ENCODE results near the gene C3orf52. TPM values are rescaled to one million over a fixed set of nuclear protein-coding genes. Genes with fewer than 3 reads are reported as not detected.

The C3orf52 gene
- total and polyA plus RNA-seq, 10 of the 15 experiments (the other 5 are each of a cell fraction or from before 2014, with no cell fraction given): 0.15 to 1.9 (median 0.73) TPM

GRCh38 chr3:112119962-112120836 lies 34.0 kb downstream of the C3orf52 start (continued):
- no peak for TF ChIP-seq IRF5 (IDR thresholded peaks at IDR 0.05; ENCODE audit: borderline replicate concordance)
- peak; percentile 52; the same call in 1 of the 2 replicates for TF ChIP-seq RELB (IDR thresholded peaks at IDR 0.05; ENCODE audit: low read depth)
- TF ChIP-seq FOXM1 (IDR thresholded peaks at IDR 0.05; ENCODE audit: low read depth, low read length): peak; percentile 73; the same call in 1 of the 2 replicates
- TF ChIP-seq LARP7 (IDR thresholded peaks at IDR 0.05): no peak
- no peak for TF ChIP-seq POLR2A (IDR thresholded peaks at IDR 0.05; ENCODE audit: low read depth, low read length)
- TF ChIP-seq KDM1A (IDR thresholded peaks at IDR 0.05; ENCODE audit: borderline replicate concordance): no peak
- TF ChIP-seq KLF5 (IDR thresholded peaks at IDR 0.05; ENCODE audit: partially characterized antibody): no peak
- no peak for TF ChIP-seq CHD4 (IDR thresholded peaks at IDR 0.05)
- TF ChIP-seq DPF2 (IDR thresholded peaks at IDR 0.05): no peak
- no peak for TF ChIP-seq ASH2L (IDR thresholded peaks at IDR 0.05; ENCODE audit: borderline replicate concordance, low read depth)
- no peak for TF ChIP-seq HDAC2 (IDR thresholded peaks at IDR 0.05)
- no peak for TF ChIP-seq PKNOX1 (IDR thresholded peaks at IDR 0.05)
- no peak; the same call in 2 of the 3 replicates for TF ChIP-seq POU2F2 (IDR thresholded peaks at IDR 0.05; ENCODE audit: borderline replicate concordance, low read depth, low read length)
- no peak for TF ChIP-seq STAT1 (conservative IDR thresholded peaks at IDR 0.05)
- no peak for TF ChIP-seq FOXK2 (IDR thresholded peaks at IDR 0.05)
- no peak for TF ChIP-seq CHD2 (IDR thresholded peaks at IDR 0.05; ENCODE audit: borderline replicate concordance, low read depth, low read length)
- TF ChIP-seq JUND (IDR thresholded peaks at IDR 0.05; ENCODE audit: low read depth, low read length): no peak
- peak; percentile 7; the same call in 1 of the 2 replicates for TF ChIP-seq BACH1 (IDR thresholded peaks at IDR 0.05; ENCODE audit: borderline replicate concordance)
- TF ChIP-seq MAX (IDR thresholded peaks at IDR 0.05; ENCODE audit: low read depth, low read length): no peak
- no peak for TF ChIP-seq MXI1 (IDR thresholded peaks at IDR 0.05; ENCODE audit: low read depth, low read length)
- TF ChIP-seq SMARCA5 (IDR thresholded peaks at IDR 0.05): no peak
- TF ChIP-seq NFYA (IDR thresholded peaks at IDR 0.05; ENCODE audit: borderline replicate concordance, low read depth, low read length): no peak
- TF ChIP-seq EZH2 (IDR thresholded peaks at IDR 0.05; ENCODE audit: borderline replicate concordance, control insufficient read depth, low read depth, low read length): no peak
- no peak for TF ChIP-seq NRF1 (conservative IDR thresholded peaks at IDR 0.05; ENCODE audit: low read depth, low read length)
- peak; percentile 52 for TF ChIP-seq POLR2AphosphoS5 (IDR thresholded peaks at IDR 0.05; ENCODE audit: low read length)
- peak; percentile 59 for TF ChIP-seq NR2F1 (conservative IDR thresholded peaks at IDR 0.05)
- TF ChIP-seq ZNF384 (IDR thresholded peaks at IDR 0.05; ENCODE audit: borderline replicate concordance, low read depth, low read length): no peak
- TF ChIP-seq SPI1 (IDR thresholded peaks at IDR 0.05; ENCODE audit: borderline replicate concordance, insufficient read depth, low read depth, low read length): no peak
